Measurements from ENCODE around the gene CASZ1.

DNA sequence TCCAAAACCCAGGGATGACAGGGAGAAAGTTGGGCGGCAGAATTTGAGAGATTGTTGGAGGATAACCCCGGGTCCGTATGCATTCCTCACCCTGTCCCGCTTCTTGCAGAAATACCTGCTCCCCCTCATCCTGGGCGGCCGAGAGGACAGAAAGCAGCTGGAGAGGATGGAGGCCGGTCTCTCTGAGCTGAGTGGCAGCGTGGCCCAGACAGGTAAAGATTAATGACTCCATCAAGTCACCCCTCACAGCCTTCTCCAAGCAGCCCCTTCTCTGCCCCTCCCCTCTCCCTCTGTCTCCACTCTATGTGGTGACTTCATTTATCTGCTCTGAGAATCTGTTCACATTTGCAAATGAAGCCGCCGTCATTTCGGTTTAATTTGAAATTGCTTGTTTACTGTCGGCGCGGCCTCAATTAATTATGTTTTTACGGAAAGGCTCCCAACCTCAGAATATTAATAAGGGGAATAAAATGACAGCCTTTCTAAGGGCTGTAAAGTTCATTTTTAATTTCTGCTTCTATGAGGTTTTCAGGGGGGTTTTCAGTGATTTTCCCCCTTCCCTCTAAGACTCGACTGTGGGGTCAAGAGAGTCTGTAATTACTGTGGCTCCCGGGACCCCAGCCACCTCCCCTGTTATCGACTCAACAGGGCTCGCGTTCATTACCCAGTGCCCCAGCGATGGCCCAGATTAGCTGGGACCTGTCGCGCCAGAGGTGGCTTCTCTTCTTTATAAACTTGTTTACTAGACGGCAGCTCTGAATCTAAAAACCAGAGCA, 173.3 kb downstream of the CASZ1 start:
- TF ChIP-seq, protein P1, sequence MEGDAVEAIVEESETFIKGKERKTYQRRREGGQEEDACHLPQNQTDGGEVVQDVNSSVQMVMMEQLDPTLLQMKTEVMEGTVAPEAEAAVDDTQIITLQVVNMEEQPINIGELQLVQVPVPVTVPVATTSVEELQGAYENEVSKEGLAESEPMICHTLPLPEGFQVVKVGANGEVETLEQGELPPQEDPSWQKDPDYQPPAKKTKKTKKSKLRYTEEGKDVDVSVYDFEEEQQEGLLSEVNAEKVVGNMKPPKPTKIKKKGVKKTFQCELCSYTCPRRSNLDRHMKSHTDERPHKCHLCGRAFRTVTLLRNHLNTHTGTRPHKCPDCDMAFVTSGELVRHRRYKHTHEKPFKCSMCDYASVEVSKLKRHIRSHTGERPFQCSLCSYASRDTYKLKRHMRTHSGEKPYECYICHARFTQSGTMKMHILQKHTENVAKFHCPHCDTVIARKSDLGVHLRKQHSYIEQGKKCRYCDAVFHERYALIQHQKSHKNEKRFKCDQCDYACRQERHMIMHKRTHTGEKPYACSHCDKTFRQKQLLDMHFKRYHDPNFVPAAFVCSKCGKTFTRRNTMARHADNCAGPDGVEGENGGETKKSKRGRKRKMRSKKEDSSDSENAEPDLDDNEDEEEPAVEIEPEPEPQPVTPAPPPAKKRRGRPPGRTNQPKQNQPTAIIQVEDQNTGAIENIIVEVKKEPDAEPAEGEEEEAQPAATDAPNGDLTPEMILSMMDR (conservative IDR thresholded peaks at IDR 0.05), result no peak
- no peak for TF ChIP-seq EZH2 (IDR thresholded peaks at IDR 0.05; ENCODE audit: low read depth)

Data from PC-9 (cell line).